A549 (cell line): Measurements from ENCODE around the gene PNN.

Experiments
- EHMT2 ChIP-seq: fragments of 200-600 bp; sonication (generic); IDR thresholded peaks from 2 replicates; pipeline ENCODE4 v1.6.1; 2016; ENCODE audit warnings: antibody characterized with exemption, low read depth, mild to moderate bottlenecking, moderate library complexity
- HDAC2 ChIP-seq: fragments of 200-600 bp; sonication (generic); IDR thresholded peaks from 2 replicates; pipeline ENCODE4 v1.6.1; 2016
- MAZ ChIP-seq: fragments of 150-350 bp; IDR thresholded peaks from 2 replicates; pipeline ENCODE4 v1.6.1; 2014; ENCODE audit warnings: antibody characterized with exemption, low read depth, low read length, borderline replicate concordance
- NPAS2 ChIP-seq: fragments of 250-450 bp; sonication (Bioruptor Pico); IDR thresholded peaks from 2 replicates; pipeline ENCODE4 v1.8.0; 2022; ENCODE audit warnings: mild to moderate bottlenecking, moderate library complexity, borderline replicate concordance
- PHF8 ChIP-seq: fragments of 200-600 bp; sonication (generic); IDR thresholded peaks from 2 replicates; pipeline ENCODE4 v1.6.1; 2016; ENCODE audit warnings: low read depth, mild to moderate bottlenecking, antibody characterized with exemption, moderate library complexity, borderline replicate concordance
- POLR2A ChIP-seq: IDR thresholded peaks from 2 replicates; pipeline ENCODE4 v1.6.1; 2012; ENCODE audit warnings: mild to moderate bottlenecking, low read length
- POLR2AphosphoS2 ChIP-seq: conservative IDR thresholded peaks from 2 replicates; pipeline ENCODE4 v1.6.1; 2012; ENCODE audit warnings: low read length, improper control_type of control experiment, inconsistent platforms
- RFX5 ChIP-seq: fragments of 450-650 bp; IDR thresholded peaks from 2 replicates; pipeline ENCODE4 v1.7.1; 2014; ENCODE audit warnings: antibody characterized with exemption, mild to moderate bottlenecking, moderate library complexity
- ZSCAN20 ChIP-seq: fragments of 250-450 bp; sonication (Bioruptor Pico); IDR thresholded peaks from 2 replicates; pipeline ENCODE4 v1.8.0; 2022; ENCODE audit warnings: mild to moderate bottlenecking, moderate library complexity
- TF ChIP-seq, protein P1 (sequence below): fragments of >200 bp; sonication (Bioruptor Twin); formaldehyde crosslinking; IDR thresholded peaks from 3 replicates; pipeline ENCODE4 v1.5.1; 2016
- TF ChIP-seq, protein P2 (sequence below): IDR thresholded peaks from 2 replicates; pipeline ENCODE4 v1.6.1; 2012

DNA sequence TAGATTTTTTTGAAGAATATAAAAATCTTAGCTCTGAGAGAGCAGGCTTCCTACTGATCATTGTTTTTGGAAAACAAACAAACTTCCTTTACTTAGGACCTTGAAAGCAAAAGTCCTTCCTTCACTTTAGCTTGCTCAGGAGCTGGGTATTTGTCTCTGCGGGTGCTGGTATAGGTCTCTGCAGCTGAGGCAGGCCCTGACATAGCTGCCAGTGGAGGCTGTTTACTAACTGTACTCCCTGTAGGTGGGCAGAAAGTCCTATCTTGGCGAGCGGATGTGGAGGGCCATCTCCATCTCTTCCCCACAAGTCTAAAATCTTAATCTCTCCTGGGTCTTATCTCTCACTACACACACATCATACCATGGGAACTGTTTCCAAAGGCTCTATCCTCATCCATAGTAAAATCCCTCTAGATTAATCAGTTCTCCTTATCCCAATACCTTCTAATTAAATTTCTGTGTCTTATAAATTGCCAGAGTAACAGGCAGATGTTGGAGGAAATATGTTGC lies 54.6 kb downstream of the PNN start:
- TF ChIP-seq, protein P1, sequence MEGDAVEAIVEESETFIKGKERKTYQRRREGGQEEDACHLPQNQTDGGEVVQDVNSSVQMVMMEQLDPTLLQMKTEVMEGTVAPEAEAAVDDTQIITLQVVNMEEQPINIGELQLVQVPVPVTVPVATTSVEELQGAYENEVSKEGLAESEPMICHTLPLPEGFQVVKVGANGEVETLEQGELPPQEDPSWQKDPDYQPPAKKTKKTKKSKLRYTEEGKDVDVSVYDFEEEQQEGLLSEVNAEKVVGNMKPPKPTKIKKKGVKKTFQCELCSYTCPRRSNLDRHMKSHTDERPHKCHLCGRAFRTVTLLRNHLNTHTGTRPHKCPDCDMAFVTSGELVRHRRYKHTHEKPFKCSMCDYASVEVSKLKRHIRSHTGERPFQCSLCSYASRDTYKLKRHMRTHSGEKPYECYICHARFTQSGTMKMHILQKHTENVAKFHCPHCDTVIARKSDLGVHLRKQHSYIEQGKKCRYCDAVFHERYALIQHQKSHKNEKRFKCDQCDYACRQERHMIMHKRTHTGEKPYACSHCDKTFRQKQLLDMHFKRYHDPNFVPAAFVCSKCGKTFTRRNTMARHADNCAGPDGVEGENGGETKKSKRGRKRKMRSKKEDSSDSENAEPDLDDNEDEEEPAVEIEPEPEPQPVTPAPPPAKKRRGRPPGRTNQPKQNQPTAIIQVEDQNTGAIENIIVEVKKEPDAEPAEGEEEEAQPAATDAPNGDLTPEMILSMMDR = no peak
- TF ChIP-seq NPAS2 (CRISPR knock-in tag) = no peak
- no peak for TF ChIP-seq RFX5
- TF ChIP-seq, protein P2, sequence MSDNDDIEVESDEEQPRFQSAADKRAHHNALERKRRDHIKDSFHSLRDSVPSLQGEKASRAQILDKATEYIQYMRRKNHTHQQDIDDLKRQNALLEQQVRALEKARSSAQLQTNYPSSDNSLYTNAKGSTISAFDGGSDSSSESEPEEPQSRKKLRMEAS = no peak
- no peak for TF ChIP-seq POLR2A
- TF ChIP-seq ZSCAN20 (CRISPR knock-in tag) = no peak
- TF ChIP-seq MAZ = no peak
- TF ChIP-seq HDAC2 = no peak
- TF ChIP-seq EHMT2 = no peak
- TF ChIP-seq POLR2AphosphoS2 = no peak
- no peak for TF ChIP-seq PHF8
